Skeletal muscle satellite cell (primary cell): ENCODE data around the gene TRIM9.
A peak's percentile ranks its signal among the peaks of the same experiment; 100 is the strongest.

Experiments
- H3K27me3 ChIP-seq: 2 replicates; pipeline ENCODE4 v1.7.0; 2013; ENCODE audit warnings: low read length; ENCODE audit not compliant: control insufficient read depth, insufficient read depth
- H3K36me3 ChIP-seq: 2 replicates; pipeline ENCODE4 v1.7.0; 2013; ENCODE audit warnings: mild to moderate bottlenecking, control low read depth, low read length; ENCODE audit not compliant: insufficient read depth
- H3K4me1 ChIP-seq: 2 replicates; pipeline ENCODE4 v1.7.0; 2013; ENCODE audit warnings: low read length; ENCODE audit not compliant: control insufficient read depth, insufficient read depth
- H3K4me2 ChIP-seq: 2 replicates; pipeline ENCODE4 v1.7.0; 2013; ENCODE audit warnings: mild to moderate bottlenecking, low read length
- H3K4me3 ChIP-seq: 2 replicates; pipeline ENCODE4 v1.7.0; 2013; ENCODE audit warnings: low read length
- H3K9ac ChIP-seq: 2 replicates; pipeline ENCODE4 v1.7.0; 2013; ENCODE audit warnings: mild to moderate bottlenecking, low read depth, low read length, moderate library complexity
- H3K9me3 ChIP-seq: replicated peaks from 2 replicates; pipeline ENCODE4 v1.7.0; 2013; ENCODE audit warnings: mild to moderate bottlenecking, control low read depth, low read length

The TRIM9 gene

DNA sequence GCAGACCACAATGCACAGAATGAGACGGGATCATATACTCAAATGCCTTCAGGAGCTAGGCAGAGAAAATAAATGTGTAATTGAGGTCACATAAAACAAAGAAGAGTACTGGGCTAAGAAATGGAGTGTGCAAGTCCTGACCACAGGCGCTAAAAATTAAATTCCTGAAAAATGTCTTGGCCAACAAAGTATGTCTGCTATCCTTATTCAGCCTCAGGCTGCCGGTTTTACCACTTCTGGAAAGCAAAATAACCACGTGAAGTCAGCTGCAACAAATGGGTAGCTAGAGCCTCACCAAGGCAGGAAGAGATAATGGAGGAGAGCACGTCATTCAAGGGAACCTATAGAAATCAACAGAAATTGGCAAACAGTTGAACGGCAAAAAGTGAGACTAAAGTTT is 153.8 kb downstream of the TRIM9 start:
- Histone ChIP-seq H3K27me3 (no peaks in the 10 kb centered on the region), H3K36me3 (no peaks in the 10 kb centered on the region), H3K9ac (no peak overlapping the region), H3K4me3 (no peak overlapping the region), H3K4me2 (no peak overlapping the region), H3K9me3 (no peaks in the 10 kb centered on the region), H3K4me1 (peaks cover 24% of the 10 kb centered on the region)

DNA sequence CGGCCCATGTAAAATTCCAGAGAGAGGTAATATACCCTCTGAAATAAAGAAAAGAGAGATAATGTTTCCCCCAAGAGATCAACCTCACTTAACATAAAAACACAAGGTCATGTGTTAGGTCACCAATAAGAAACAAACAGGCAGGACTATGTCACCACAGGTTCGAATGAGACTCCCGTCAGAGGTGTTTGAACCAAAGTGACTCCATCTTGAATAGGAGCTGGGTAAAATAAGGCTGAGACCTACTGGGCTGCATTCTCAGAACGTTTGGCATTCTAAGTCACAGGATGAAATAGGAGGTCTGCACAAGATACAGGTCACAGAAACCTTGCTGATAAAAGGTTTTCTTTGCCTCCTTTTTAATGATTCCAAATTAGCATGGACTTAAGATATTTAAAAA is 157.1 kb downstream of the TRIM9 start:
- H3K9ac ChIP-seq = no peak overlapping the region

DNA sequence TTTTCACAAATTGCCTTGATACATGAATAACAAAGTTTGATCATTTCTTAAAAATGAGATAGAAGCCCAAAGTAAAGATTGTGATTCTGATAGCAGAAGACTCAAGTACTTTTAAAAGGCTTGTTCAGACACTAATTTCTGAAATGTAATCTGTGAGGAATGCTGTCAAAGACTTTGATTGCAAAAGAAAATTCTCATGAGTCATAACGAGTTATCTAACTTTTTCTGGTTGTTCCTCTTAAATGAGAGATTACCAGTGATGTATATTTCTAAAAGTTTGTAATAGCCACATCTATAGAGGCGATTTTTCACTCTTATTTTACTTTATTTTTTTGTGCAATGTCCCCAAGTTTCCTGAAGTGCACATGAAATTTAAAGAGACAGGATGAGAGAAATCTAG is 157.6 kb downstream of the TRIM9 start:
- peaks cover 16% of the 10 kb centered on the region for H3K36me3 ChIP-seq
- H3K4me3 ChIP-seq = no peak overlapping the region
- H3K9ac ChIP-seq = no peak overlapping the region
- H3K4me2 ChIP-seq = peak overlapping the region; percentile 22
- peaks cover 15% of the 10 kb centered on the region for H3K4me1 ChIP-seq
- H3K9me3 ChIP-seq = no peaks in the 10 kb centered on the region
- H3K27me3 ChIP-seq = no peaks in the 10 kb centered on the region

More for the DNA sequence above, 157.1 kb downstream of the TRIM9 start:
- H3K4me2 ChIP-seq = no peak overlapping the region
- H3K4me3 ChIP-seq = no peak overlapping the region
- H3K4me1 ChIP-seq = peaks cover 15% of the 10 kb centered on the region
- peaks cover 16% of the 10 kb centered on the region for H3K36me3 ChIP-seq
- no peaks in the 10 kb centered on the region for H3K9me3 ChIP-seq
- H3K27me3 ChIP-seq = no peaks in the 10 kb centered on the region

DNA sequence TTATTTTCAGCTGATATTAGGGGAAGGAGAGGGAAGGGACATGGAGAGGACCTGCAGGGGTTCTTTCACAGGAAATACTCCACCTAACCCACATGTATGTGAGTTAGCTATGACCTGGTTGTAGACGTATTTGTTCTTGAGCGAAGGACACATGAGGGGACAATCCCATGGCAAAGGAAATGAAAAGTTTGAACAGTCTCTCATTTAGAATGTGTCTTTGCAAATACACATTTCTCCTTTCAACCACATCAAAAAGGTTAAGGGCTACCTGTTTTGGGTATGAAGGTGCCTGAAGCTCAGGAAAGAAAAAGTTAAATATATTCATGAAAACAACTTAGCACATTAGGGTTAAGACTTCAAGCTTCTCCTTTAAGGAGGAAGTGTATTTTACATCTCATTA is 158.0 kb downstream of the TRIM9 start:
- no peaks in the 10 kb centered on the region for H3K27me3 ChIP-seq
- peaks cover 19% of the 10 kb centered on the region for H3K36me3 ChIP-seq
- peaks cover 15% of the 10 kb centered on the region for H3K4me1 ChIP-seq
- H3K4me2 ChIP-seq = peak overlapping the region; percentile 22
- H3K9me3 ChIP-seq = no peaks in the 10 kb centered on the region
- H3K9ac ChIP-seq = no peak overlapping the region
- H3K4me3 ChIP-seq = no peak overlapping the region

DNA sequence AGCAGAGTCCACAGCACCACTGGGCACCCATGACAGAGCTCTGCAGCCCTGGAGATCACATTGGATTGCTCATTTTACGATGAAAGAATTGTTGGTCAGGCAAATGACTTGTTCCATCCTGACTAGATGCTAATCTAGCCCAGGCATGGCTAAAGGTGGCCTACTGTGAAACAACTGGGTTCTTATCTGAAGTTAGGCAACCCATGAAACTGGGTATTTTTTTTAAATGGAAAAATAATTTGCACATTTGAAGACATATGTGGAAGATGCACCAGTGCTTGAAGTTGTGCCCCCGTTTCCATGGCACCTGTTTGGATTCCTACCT is 158.9 kb downstream of the TRIM9 start:
- Histone ChIP-seq H3K9me3 (no peaks in the 10 kb centered on the region), H3K36me3 (peaks cover 26% of the 10 kb centered on the region), H3K4me3 (no peak overlapping the region), H3K4me2 (no peak overlapping the region), H3K9ac (no peak overlapping the region), H3K4me1 (peaks cover 15% of the 10 kb centered on the region), H3K27me3 (no peaks in the 10 kb centered on the region)

DNA sequence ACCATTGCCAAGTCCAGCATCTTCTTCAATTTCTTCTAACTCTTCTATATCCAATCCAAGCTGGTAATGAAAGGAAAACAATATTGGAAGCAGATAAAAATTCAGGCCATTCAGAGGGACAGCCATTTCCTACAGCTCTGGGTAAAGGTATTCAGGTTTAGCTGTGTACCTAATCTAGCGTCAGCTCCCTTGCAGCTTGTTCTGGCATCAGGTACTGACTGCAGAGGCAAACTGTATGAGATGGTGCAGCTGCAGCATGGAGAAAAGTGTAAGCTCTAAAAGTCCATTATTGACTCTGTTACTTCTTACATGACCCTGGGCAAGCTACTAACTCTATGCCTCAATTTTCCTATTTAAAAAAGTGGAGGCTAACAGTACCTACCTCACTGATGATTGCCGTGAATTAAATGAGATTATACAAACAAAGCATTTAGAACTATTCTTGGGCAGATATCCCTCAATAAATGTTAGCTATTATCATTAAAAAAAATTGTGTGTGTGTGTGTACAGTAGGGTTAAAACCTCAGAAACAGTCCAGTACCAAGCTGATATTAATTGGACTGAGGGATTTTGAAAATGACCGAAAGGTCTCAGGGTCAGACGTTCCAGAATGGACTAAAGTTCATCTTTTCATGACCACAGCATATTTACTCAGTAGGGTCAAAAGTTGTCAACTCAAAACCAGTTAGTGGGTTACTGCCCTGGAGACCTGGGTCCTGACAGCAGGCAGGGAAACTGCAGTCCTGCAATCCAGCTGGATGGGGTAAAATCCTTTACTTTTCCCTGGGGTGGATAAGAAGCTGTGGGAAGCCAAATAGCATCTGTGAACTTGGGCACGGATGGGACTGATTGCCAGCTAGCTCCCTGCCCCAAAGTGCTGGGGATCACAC is 159.5 kb downstream of the TRIM9 start:
- no peak overlapping the region for H3K4me2 ChIP-seq
- H3K4me1 ChIP-seq = peaks cover 15% of the 10 kb centered on the region
- no peak overlapping the region for H3K4me3 ChIP-seq
- H3K36me3 ChIP-seq = peaks cover 28% of the 10 kb centered on the region
- no peaks in the 10 kb centered on the region for H3K9me3 ChIP-seq
- H3K9ac ChIP-seq = no peak overlapping the region
- H3K27me3 ChIP-seq = no peaks in the 10 kb centered on the region

DNA sequence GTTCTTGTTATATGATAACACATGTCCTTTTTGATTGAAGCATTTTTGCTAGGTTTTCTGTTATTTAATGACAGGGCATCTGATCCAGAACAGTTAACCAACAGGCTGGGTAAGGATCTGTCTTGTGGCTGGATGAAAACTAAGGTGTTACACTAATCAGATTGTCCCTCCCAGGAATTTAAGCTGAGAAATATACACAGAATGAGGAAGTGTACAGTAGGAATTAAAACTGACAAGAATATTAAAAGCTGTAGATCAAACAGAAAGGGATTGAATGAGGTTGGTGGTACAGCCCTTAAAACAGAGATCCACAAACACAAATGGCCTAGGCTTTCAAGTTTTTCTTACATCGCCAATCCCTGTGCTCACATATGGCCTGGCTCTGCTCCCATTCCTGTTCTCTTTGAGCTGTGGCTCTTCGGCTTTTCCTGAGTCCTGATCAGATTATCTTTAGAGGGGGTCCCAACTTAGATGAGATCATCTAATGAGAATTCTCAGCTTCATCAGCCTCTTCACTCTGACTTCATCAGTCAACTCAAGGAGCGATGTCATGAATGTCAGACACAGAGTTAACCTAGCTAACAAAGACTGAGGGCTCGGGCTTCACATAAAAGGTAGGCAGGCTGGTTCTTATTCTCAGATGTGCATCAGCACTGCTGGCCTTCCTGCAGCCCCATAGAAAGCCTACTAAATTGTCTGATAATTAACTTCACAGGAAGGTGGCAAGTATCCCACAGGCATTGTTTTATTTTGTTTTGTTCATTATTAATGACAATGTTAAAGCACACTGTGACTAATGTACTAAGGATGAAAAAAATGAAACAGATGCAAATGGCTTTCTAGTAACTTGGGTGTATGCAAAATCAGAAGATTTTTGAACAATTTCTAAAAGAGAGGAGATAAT is 162.1 kb downstream of the TRIM9 start:
- H3K4me2 ChIP-seq = no peak overlapping the region
- H3K9ac ChIP-seq = no peak overlapping the region

DNA sequence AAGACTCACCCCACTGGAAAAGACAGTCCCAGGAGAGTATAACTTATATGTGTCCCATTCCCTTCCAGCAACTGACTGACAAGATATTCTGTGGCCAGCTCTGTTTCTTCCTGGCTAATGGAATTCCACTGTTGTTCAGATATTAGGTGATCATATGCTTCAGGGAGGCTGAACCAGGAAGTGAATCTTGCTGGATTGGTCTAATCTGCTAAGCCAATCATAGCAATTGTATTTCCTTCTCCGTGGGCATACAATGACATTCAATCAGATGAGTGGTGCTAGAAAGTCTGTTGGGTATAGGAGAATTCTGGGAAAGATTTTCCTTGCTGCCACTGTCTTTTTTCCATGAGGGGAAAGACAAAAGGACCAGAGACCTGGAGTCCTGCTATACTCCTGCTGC is 162.7 kb downstream of the TRIM9 start:
- Histone ChIP-seq H3K4me3 (no peak overlapping the region), H3K9me3 (no peaks in the 10 kb centered on the region), H3K4me1 (peaks cover 4% of the 10 kb centered on the region), H3K36me3 (peaks cover 28% of the 10 kb centered on the region), H3K9ac (no peak overlapping the region), H3K4me2 (no peak overlapping the region), H3K27me3 (no peaks in the 10 kb centered on the region)

More for the DNA sequence above, 162.1 kb downstream of the TRIM9 start:
- peaks cover 11% of the 10 kb centered on the region for H3K4me1 ChIP-seq
- no peaks in the 10 kb centered on the region for H3K27me3 ChIP-seq
- H3K4me3 ChIP-seq = no peak overlapping the region
- peaks cover 28% of the 10 kb centered on the region for H3K36me3 ChIP-seq
- no peaks in the 10 kb centered on the region for H3K9me3 ChIP-seq

DNA sequence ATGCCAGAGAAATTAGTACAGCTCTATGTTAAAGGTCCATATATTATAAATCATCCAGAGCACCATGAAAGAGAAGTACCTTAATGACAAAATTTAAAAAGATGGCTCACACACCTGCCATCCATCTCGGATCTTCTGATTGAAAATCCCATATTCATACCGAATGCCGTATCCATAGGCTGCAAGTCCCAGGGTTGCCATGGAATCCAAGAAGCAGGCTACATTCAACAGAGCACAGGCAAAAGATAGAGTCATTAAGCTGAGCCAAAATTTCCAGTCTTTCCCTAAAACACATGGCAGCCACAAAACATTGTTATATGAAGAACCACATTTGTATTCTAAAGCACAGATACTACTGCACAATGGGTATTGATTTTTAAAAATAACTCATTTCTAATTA is 163.3 kb downstream of the TRIM9 start:
- Histone ChIP-seq H3K4me2 (no peak overlapping the region), H3K9ac (no peak overlapping the region), H3K27me3 (no peaks in the 10 kb centered on the region), H3K4me3 (no peak overlapping the region), H3K9me3 (no peaks in the 10 kb centered on the region), H3K36me3 (peaks cover 28% of the 10 kb centered on the region), H3K4me1 (no peaks in the 10 kb centered on the region)

DNA sequence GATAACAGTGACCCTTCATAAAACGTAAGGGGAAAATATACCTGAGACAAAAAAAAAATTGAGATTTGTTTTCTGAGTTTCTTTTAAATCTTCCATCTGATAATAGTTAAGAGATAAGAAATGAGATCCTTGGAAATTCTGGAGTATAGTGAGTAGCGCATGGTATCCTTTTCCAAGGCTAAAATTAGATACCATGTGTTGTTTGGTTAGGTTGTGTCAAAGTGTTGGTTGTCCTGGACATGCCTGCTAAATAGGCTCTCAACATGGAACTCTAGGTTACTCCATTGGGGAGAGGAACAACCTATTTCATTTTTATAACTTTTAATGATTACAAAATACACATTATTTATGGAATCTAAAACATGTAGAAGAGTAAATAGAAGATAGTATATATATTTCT is 165.4 kb downstream of the TRIM9 start:
- no peak overlapping the region for H3K9ac ChIP-seq
- no peak overlapping the region for H3K4me3 ChIP-seq
- H3K36me3 ChIP-seq = peaks cover 21% of the 10 kb centered on the region
- H3K4me1 ChIP-seq = no peaks in the 10 kb centered on the region
- no peaks in the 10 kb centered on the region for H3K9me3 ChIP-seq
- no peak overlapping the region for H3K4me2 ChIP-seq
- H3K27me3 ChIP-seq = no peaks in the 10 kb centered on the region

DNA sequence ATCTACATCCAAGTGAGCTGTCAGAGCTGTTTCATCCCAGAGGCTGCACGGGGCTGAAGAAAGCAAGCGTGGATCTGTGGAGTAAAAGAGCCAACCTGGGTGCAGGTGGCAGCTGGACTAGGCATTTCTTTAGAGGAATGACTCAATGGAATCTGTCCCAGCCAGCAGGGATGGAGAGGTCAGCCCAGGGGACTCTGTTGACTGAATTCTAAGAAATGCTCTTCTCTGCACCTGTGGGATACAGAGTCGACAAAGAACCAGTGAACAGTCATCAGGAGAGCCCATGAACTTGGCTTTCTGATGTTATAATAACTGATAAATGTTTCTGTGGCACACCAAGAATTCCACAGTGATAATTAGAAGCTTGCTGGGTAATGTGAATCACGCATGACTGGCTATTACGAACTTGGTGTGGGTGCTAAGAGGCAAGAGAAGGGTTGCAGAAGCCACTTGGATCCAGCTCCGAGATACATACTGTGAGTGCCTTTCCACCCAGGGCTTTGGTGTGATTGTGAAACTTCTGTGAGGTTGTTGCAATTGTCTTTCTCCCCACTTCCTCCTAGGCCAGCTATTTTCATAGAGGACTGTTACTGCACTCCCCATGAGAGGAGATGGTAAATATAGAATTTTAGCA is 166.8 kb downstream of the TRIM9 start:
- no peaks in the 10 kb centered on the region for H3K4me1 ChIP-seq
- no peaks in the 10 kb centered on the region for H3K27me3 ChIP-seq
- H3K9me3 ChIP-seq = no peaks in the 10 kb centered on the region
- H3K9ac ChIP-seq = no peak overlapping the region
- no peak overlapping the region for H3K4me2 ChIP-seq
- peaks cover 15% of the 10 kb centered on the region for H3K36me3 ChIP-seq
- H3K4me3 ChIP-seq = no peak overlapping the region
